Measurements from ENCODE around the gene CACNA1C.
"Not testable (repeated sequence)": the region's sequence is repeated elsewhere in the genome, so short reads cannot be mapped to it uniquely, and the experiment has no call there.

Gene CACNA1C

GRCh38 chr12:2076728-2077127 lies 23.9 kb downstream of the CACNA1C start:
- no peak for DNase-seq

- no peak for DNase-seq
Observed at GRCh38 chr12:2080604-2081003, 27.8 kb downstream of the CACNA1C start.

GRCh38 chr12:2082321-2082720 lies 29.5 kb downstream of the CACNA1C start:
- no peak for DNase-seq

- DNase-seq, result no peak
Observed at GRCh38 chr12:2083008-2083407, 30.2 kb downstream of the CACNA1C start.

- DNase-seq, result no peak
Observed at GRCh38 chr12:2083561-2083960, 30.8 kb downstream of the CACNA1C start.

GRCh38 chr12:2084553-2085296 lies 31.9 kb downstream of the CACNA1C start:
- no peak for DNase-seq

GRCh38 chr12:2092354-2092753 lies 39.6 kb downstream of the CACNA1C start:
- DNase-seq, result no peak

GRCh38 chr12:2092890-2093289 lies 40.1 kb downstream of the CACNA1C start:
- DNase-seq, result no peak

- DNase-seq, result no peak
Observed at GRCh38 chr12:2094597-2094996, 41.8 kb downstream of the CACNA1C start.

- DNase-seq, result no peak
Observed at GRCh38 chr12:2095878-2096277, 43.1 kb downstream of the CACNA1C start.

- no peak for DNase-seq
Observed at GRCh38 chr12:2097617-2098016, 44.8 kb downstream of the CACNA1C start.

- DNase-seq, result no peak
Observed at GRCh38 chr12:2098852-2099251, 46.1 kb downstream of the CACNA1C start.

- no peak for DNase-seq
Observed at GRCh38 chr12:2099595-2099994, 46.8 kb downstream of the CACNA1C start.

GRCh38 chr12:2101359-2101758 lies 48.6 kb downstream of the CACNA1C start:
- no peak for DNase-seq

GRCh38 chr12:2101771-2102170 lies 49.0 kb downstream of the CACNA1C start:
- DNase-seq, result no peak

GRCh38 chr12:2102736-2103135 lies 49.9 kb downstream of the CACNA1C start:
- not testable (repeated sequence) for DNase-seq

- not testable (repeated sequence) for DNase-seq
Observed at GRCh38 chr12:2105387-2105786, 52.6 kb downstream of the CACNA1C start.

GRCh38 chr12:2108166-2108565 lies 55.4 kb downstream of the CACNA1C start:
- no peak for DNase-seq

GRCh38 chr12:2108975-2109671 lies 56.3 kb downstream of the CACNA1C start:
- no peak for DNase-seq

- no peak for DNase-seq
Observed at GRCh38 chr12:2110127-2110526, 57.3 kb downstream of the CACNA1C start.

GRCh38 chr12:2110849-2111566 lies 58.2 kb downstream of the CACNA1C start:
- DNase-seq, result no peak

- DNase-seq, result no peak
Observed at GRCh38 chr12:2111826-2112225, 59.0 kb downstream of the CACNA1C start.

- no peak for DNase-seq
Observed at GRCh38 chr12:2112401-2112800, 59.6 kb downstream of the CACNA1C start.
